NB4 (cell line): ENCODE measurements around the gene CCL15.

Experiments
- MYC ChIP-seq: IDR thresholded peaks from 2 replicates; pipeline ENCODE4 v1.6.1; 2011; ENCODE audit warnings: low read depth, low read length
- POLR2A ChIP-seq: IDR thresholded peaks from 2 replicates; pipeline ENCODE4 v1.6.1; 2011; ENCODE audit warnings: mild to moderate bottlenecking; ENCODE audit not compliant: insufficient read length; ENCODE audit errors: extremely low read depth
- TF ChIP-seq, protein P1 (sequence below): IDR thresholded peaks from one replicate; pipeline ENCODE4 v1.5.1; 2012; ENCODE audit warnings: low read depth, low read length
- TF ChIP-seq, protein P2 (sequence below): IDR thresholded peaks from 2 replicates; pipeline ENCODE4 v1.6.1; 2011; ENCODE audit warnings: low read depth, low read length

DNA sequence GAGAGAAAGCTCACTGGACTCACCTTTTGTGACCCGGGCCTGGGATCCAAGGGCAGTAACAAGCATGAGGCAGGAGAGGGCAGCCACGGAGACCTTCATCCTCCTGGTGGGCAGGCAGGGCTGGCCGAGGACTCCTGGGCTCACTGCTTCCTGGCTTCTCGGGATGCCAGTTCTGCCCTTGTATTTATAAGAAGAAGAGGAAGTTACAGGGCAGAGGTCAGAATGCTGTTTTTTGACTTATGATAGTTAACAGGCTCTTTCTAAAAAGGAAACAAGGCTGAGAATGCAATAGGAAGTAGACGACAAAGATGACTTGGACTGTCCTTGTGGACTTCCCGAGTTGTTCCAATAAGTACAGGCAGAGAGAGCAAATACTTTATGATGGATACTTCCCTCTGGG, 16.4 kb upstream of the CCL15 start, which contains the start of gene CCL23:
- TF ChIP-seq, protein P1, sequence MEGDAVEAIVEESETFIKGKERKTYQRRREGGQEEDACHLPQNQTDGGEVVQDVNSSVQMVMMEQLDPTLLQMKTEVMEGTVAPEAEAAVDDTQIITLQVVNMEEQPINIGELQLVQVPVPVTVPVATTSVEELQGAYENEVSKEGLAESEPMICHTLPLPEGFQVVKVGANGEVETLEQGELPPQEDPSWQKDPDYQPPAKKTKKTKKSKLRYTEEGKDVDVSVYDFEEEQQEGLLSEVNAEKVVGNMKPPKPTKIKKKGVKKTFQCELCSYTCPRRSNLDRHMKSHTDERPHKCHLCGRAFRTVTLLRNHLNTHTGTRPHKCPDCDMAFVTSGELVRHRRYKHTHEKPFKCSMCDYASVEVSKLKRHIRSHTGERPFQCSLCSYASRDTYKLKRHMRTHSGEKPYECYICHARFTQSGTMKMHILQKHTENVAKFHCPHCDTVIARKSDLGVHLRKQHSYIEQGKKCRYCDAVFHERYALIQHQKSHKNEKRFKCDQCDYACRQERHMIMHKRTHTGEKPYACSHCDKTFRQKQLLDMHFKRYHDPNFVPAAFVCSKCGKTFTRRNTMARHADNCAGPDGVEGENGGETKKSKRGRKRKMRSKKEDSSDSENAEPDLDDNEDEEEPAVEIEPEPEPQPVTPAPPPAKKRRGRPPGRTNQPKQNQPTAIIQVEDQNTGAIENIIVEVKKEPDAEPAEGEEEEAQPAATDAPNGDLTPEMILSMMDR: no peak
- TF ChIP-seq POLR2A: no peak
- TF ChIP-seq, protein P2, sequence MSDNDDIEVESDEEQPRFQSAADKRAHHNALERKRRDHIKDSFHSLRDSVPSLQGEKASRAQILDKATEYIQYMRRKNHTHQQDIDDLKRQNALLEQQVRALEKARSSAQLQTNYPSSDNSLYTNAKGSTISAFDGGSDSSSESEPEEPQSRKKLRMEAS: no peak
- TF ChIP-seq MYC: no peak
